PC-9 (cell line): ENCODE data around the gene NLRP4. TPM values are rescaled to one million over a fixed set of nuclear protein-coding genes. Genes with fewer than 3 reads are reported as not detected.

Experiments used
- BruUV-seq: library from RNA; stranded (reverse); fragments of 400-500 nt; replicated peaks from 2 replicates; lab custom pipeline; 2021; lab: Mats Ljungman, UMichigan
- CTCF ChIA-PET: fragments of 300-600 bp; sonication (Branson Sonifier 250); formaldehyde crosslinking; loops from one replicate; lab custom pipeline; 2022; ENCODE audit warnings: antibody characterized with exemption; lab: Charles Lee
- POLR2A ChIA-PET: fragments of 300-600 bp; sonication (Branson Sonifier 250); formaldehyde crosslinking; loops from one replicate; lab custom pipeline; 2022; ENCODE audit warnings: antibody characterized with exemption; ENCODE audit not compliant: unreplicated experiment; lab: Charles Lee
- DNase-seq, 2 experiments: peaks; one replicate each; pipeline versions ENCODE4 v3.0.0 to v3.0.0-alpha.2; 2015 to 2022; ENCODE audit warnings: mixed read lengths in 1 of 2
- H2AFZ ChIP-seq: fragments of 200-600 bp; sonication (generic); 2 replicates; pipeline ENCODE4 v1.8.1; 2017; ENCODE audit warnings: antibody characterized with exemption
- H3F3A ChIP-seq: fragments of 200-600 bp; sonication (generic); 2 replicates; pipeline ENCODE4 v1.8.1; 2017; ENCODE audit warnings: antibody characterized with exemption, mild to moderate bottlenecking, low read depth; ENCODE audit not compliant: insufficient read depth
- H3K27ac ChIP-seq: fragments of 200-600 bp; sonication (generic); 2 replicates; pipeline ENCODE4 v1.6.1; 2016; ENCODE audit warnings: mixed run types
- H3K27me3 ChIP-seq: fragments of 200-600 bp; sonication (generic); 2 replicates; pipeline ENCODE4 v1.6.1; 2016; ENCODE audit warnings: low read depth, mixed run types; ENCODE audit not compliant: insufficient read depth
- H3K36me3 ChIP-seq: fragments of 200-600 bp; sonication (generic); 2 replicates; pipeline ENCODE4 v1.6.1; 2016; ENCODE audit warnings: low read depth, mixed run types
- H3K4me1 ChIP-seq: fragments of 200-600 bp; sonication (generic); replicated peaks from 2 replicates; pipeline ENCODE4 v1.6.1; 2016; ENCODE audit warnings: mixed run types; ENCODE audit not compliant: insufficient read depth
- H3K4me2 ChIP-seq: fragments of 200-600 bp; sonication (generic); 2 replicates; pipeline ENCODE4 v1.6.1; 2017; ENCODE audit warnings: mixed run types
- H3K4me3 ChIP-seq: fragments of 200-600 bp; sonication (generic); 2 replicates; pipeline ENCODE4 v1.6.1; 2016; ENCODE audit warnings: mixed run types
- H3K79me2 ChIP-seq: fragments of 200-600 bp; sonication (generic); 2 replicates; pipeline ENCODE4 v1.6.1; 2017; ENCODE audit warnings: low read depth, mixed run types
- H3K9me2 ChIP-seq: fragments of 200-600 bp; sonication (generic); 2 replicates; pipeline ENCODE4 v1.8.1; 2017; ENCODE audit warnings: mild to moderate bottlenecking; ENCODE audit not compliant: insufficient read depth
- H3K9me3 ChIP-seq: fragments of 200-600 bp; sonication (generic); 2 replicates; pipeline ENCODE4 v1.8.1; 2016; ENCODE audit warnings: low read depth; ENCODE audit not compliant: insufficient read depth
- H4K20me1 ChIP-seq: fragments of 200-600 bp; sonication (generic); 2 replicates; pipeline ENCODE4 v1.8.1; 2017; ENCODE audit not compliant: insufficient read depth
- EZH2 ChIP-seq: fragments of 200-600 bp; sonication (generic); IDR thresholded peaks from 2 replicates; pipeline ENCODE4 v1.8.0; 2017; ENCODE audit warnings: antibody characterized with exemption, low read depth
- intact Hi-C: fragments of 100-400 bp; cut with micrococcal nuclease; formaldehyde crosslinking; loops from one replicate; pipeline ENCODE4 v1.10.0; 2022; ENCODE audit not compliant: unreplicated experiment
- total RNA-seq: library from RNA; stranded (reverse); gene quantifications from 2 replicates; pipeline ENCODE4 v1.2.3, GENCODE V29; 2021
- TF ChIP-seq, protein P1 (sequence below): fragments of 200-600 bp; sonication (generic); conservative IDR thresholded peaks from 2 replicates; pipeline ENCODE4 v1.6.1; 2017; ENCODE audit warnings: mixed run types, antibody characterized with exemption, mild to moderate bottlenecking, moderate library complexity

The NLRP4 gene
- total RNA-seq, 1 experiment from 2014 or later: 1.7 TPM

DNA sequence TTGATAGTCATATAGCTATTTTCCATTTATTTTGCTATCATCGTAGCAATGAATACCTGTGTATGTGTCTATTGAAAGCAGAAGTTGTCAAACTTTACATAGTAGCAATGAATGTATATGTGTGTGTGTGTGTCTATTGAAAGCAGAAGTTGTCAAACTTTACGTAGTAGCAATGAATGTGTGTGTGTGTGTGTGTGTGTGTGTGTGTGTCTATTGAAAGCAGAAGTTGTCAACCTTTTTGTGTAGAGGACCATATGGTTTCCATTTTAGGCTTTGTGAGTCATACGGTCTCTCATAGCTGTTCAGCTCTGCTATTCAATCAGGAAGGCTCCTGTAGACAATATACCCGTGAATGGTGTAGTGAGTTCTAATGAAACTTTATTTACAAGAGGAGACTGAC lies 20.8 kb downstream of the NLRP4 start:
- Histone ChIP-seq H3K4me2 (no peak overlapping the region), H3K79me2 (no peaks in the 10 kb centered on the region), H3K9me3 (0 out of 2 replicates have a peak, but pooled peaks cover 2% of the 10 kb centered on the region), H3K36me3 (no peaks in the 10 kb centered on the region), H3K27ac (no peak overlapping the region), H4K20me1 (no peaks in the 10 kb centered on the region), H3K4me1 (no peaks in the 10 kb centered on the region), H3F3A (no peaks in the 10 kb centered on the region), H3K4me3 (no peak overlapping the region), H2AFZ (no peak overlapping the region), H3K9me2 (no peaks in the 10 kb centered on the region), H3K27me3 (peaks cover 93% of the 10 kb centered on the region)
- peak in 1 of 2 experiments; percentile 32 for DNase-seq
- BruUV-seq: no TSS peak
- intact Hi-C loops: no loop called here
- TF ChIP-seq EZH2: no peak
- TF ChIP-seq, protein P1, sequence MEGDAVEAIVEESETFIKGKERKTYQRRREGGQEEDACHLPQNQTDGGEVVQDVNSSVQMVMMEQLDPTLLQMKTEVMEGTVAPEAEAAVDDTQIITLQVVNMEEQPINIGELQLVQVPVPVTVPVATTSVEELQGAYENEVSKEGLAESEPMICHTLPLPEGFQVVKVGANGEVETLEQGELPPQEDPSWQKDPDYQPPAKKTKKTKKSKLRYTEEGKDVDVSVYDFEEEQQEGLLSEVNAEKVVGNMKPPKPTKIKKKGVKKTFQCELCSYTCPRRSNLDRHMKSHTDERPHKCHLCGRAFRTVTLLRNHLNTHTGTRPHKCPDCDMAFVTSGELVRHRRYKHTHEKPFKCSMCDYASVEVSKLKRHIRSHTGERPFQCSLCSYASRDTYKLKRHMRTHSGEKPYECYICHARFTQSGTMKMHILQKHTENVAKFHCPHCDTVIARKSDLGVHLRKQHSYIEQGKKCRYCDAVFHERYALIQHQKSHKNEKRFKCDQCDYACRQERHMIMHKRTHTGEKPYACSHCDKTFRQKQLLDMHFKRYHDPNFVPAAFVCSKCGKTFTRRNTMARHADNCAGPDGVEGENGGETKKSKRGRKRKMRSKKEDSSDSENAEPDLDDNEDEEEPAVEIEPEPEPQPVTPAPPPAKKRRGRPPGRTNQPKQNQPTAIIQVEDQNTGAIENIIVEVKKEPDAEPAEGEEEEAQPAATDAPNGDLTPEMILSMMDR: no peak
- POLR2A ChIA-PET: interaction anchor here (0.6 kb wide), 1 partner anchor 322 kb away, joined by 5 read pairs; no protein-coding TSS in a partner anchor
- CTCF ChIA-PET: interaction anchor here (0.6 kb wide), 1 partner anchor 1172 kb away, joined by 3 read pairs; no protein-coding TSS in a partner anchor

DNA sequence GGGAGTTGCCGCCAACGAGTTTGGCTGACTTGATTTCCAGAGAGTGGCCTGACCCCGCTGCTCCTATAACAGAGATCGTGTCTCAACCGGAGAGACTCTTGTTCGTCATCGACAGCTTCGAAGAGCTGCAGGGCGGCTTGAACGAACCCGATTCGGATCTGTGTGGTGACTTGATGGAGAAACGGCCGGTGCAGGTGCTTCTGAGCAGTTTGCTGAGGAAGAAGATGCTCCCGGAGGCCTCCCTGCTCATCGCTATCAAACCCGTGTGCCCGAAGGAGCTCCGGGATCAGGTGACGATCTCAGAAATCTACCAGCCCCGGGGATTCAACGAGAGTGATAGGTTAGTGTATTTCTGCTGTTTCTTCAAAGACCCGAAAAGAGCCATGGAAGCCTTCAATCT lies 21.6 kb downstream of the NLRP4 start:
- Histone ChIP-seq H3K79me2 (no peaks in the 10 kb centered on the region), H3K4me2 (no peak overlapping the region), H3K27ac (no peak overlapping the region), H3K27me3 (peaks cover 94% of the 10 kb centered on the region), H3K36me3 (no peaks in the 10 kb centered on the region), H3F3A (no peaks in the 10 kb centered on the region), H3K4me3 (no peak overlapping the region), H3K9me3 (no peaks in the 10 kb centered on the region), H3K9me2 (no peaks in the 10 kb centered on the region), H3K4me1 (no peaks in the 10 kb centered on the region), H4K20me1 (no peaks in the 10 kb centered on the region), H2AFZ (no peak overlapping the region)
- no TSS peak for BruUV-seq
- CTCF ChIA-PET: no interaction called here
- intact Hi-C loops: no loop called here
- DNase-seq: peak in 1 of 2 experiments; percentile 34
- TF ChIP-seq EZH2: 0 out of 2 replicates have a peak, but pooled peaks have one; percentile 31
- TF ChIP-seq, protein P1: no peak
- POLR2A ChIA-PET: no interaction called here

- intact Hi-C loops: no loop called here
- TF ChIP-seq, protein P1: no peak
- TF ChIP-seq EZH2: 0 out of 2 replicates have a peak, but pooled peaks have one; percentile 5
- Histone ChIP-seq H3F3A (no peaks in the 10 kb centered on the region), H3K27me3 (peaks cover 94% of the 10 kb centered on the region), H3K4me3 (no peak overlapping the region), H3K9me3 (no peaks in the 10 kb centered on the region), H4K20me1 (no peaks in the 10 kb centered on the region), H3K36me3 (no peaks in the 10 kb centered on the region), H3K4me1 (no peaks in the 10 kb centered on the region), H3K4me2 (no peak overlapping the region), H2AFZ (no peak overlapping the region), H3K79me2 (no peaks in the 10 kb centered on the region), H3K27ac (no peak overlapping the region), H3K9me2 (no peaks in the 10 kb centered on the region)
- ChIA-PET POLR2A (no interaction called here), CTCF (no interaction called here)
- BruUV-seq: no TSS peak
- DNase-seq: peak in 1 of 2 experiments; percentile 32
Observed at GRCh38 chr19:55858401-55858800, 22.1 kb downstream of the NLRP4 start.
